GM12891 (cell line): ENCODE measurements around the gene TBRG4.

Source experiments
- POLR2A ChIP-seq: IDR thresholded peaks from 2 replicates; pipeline ENCODE4 v1.6.1; 2011; ENCODE audit warnings: low read depth, low read length, control low read depth
- POLR2AphosphoS5 ChIP-seq: IDR thresholded peaks from 2 replicates; pipeline ENCODE4 v1.6.1; 2011; ENCODE audit warnings: low read depth, low read length, control low read depth
- TAF1 ChIP-seq: IDR thresholded peaks from 2 replicates; pipeline ENCODE4 v1.6.1; 2011; ENCODE audit warnings: low read depth, low read length, control low read depth

DNA sequence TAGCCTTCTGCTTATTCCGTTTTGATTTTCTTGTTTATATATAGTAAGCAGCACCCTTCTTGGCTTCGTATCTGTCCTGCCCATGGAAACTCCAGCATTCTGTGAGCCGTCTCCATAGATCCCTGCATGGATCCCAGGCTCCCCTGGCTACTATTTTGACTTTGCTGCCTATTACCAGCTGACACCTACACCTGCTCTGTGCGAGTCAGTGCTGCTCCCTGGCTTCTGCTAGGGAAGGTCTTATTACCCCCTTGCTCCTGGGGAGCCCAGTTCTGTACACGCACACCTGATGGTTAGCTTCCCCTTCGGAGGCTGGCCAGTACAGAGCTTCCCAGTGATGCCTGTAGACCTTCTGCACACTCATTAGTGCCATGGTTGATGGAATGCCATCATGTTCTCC lies 58.1 kb downstream of the TBRG4 start:
- TF ChIP-seq TAF1 (no peak), POLR2A (no peak), POLR2AphosphoS5 (no peak)
